Measurements from ENCODE around the gene NOP14.

DNA sequence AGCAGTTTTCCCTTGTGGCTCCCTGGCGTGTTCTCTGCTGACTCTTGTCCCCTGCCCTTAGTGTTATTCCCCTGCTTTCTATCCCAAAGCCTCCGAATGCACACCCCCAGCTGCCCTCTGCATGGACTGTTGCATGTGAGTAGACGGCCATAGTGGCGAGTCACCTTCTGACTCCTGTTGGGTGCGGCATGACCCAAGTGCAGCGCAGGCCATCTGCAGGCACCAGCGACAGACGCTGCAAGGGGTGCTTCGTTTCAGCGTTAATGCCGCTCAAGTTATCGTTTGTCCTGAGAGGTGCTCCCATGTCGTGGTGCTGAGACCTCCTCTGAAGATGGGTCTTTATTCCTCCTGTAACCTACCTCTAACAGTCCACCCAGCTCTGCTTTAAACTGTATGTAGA is 57.7 kb downstream of the NOP14 start:
- TF ChIP-seq, protein P1, sequence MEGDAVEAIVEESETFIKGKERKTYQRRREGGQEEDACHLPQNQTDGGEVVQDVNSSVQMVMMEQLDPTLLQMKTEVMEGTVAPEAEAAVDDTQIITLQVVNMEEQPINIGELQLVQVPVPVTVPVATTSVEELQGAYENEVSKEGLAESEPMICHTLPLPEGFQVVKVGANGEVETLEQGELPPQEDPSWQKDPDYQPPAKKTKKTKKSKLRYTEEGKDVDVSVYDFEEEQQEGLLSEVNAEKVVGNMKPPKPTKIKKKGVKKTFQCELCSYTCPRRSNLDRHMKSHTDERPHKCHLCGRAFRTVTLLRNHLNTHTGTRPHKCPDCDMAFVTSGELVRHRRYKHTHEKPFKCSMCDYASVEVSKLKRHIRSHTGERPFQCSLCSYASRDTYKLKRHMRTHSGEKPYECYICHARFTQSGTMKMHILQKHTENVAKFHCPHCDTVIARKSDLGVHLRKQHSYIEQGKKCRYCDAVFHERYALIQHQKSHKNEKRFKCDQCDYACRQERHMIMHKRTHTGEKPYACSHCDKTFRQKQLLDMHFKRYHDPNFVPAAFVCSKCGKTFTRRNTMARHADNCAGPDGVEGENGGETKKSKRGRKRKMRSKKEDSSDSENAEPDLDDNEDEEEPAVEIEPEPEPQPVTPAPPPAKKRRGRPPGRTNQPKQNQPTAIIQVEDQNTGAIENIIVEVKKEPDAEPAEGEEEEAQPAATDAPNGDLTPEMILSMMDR (IDR thresholded peaks at IDR 0.05; ENCODE audit: insufficient read depth, low read depth, low read length) = no peak
- no peak for TF ChIP-seq EZH2 (IDR thresholded peaks at IDR 0.05; ENCODE audit: insufficient read depth, low read length)
